ENCODE results near the gene F2RL1.
A peak's percentile ranks its signal among the peaks of the same experiment; 100 is the strongest.

GRCh38 chr5:76805821-76806505 is 12.9 kb upstream of the F2RL1 start:
- TF ChIP-seq EZH2 (IDR thresholded peaks at IDR 0.05; ENCODE audit: insufficient read depth, poor library complexity, severe bottlenecking) (no peak), EZH2phosphoT487 (IDR thresholded peaks at IDR 0.05; ENCODE audit: insufficient read depth, low read depth) (peak; percentile 83)
